ENCODE measurements around the gene PLSCR1. TPM values are rescaled to one million over a fixed set of nuclear protein-coding genes. Genes with fewer than 3 reads are reported as not detected.

PLSCR1 gene
- 222 and 229 TPM in 2 replicates for total RNA-seq

- intact Hi-C loops (cut with micrococcal nuclease), result loop anchor here (1.0 kb wide), 6 partner anchors 26 to 75 kb away; partner anchors contain the start of gene PLSCR2
These were observed at the start of gene PLSCR1 for GRCh38 chr3:146544002-146544928. Gene PLSCR1 (minus strand): TSS chr3:146544607. CDS start chr3:146536552, 8,055 bp downstream.

GRCh38 chr3:146593776-146594175 lies 49.4 kb upstream of the PLSCR1 start:
- intact Hi-C loops (cut with micrococcal nuclease), result loop anchor here (5.0 kb wide), 2 partner anchors 526 to 594 kb away; no protein-coding TSS in a partner anchor

GRCh38 chr3:146590521-146590920 lies 46.1 kb upstream of the PLSCR1 start:
- intact Hi-C loops (cut with micrococcal nuclease), result loop anchor here (1.0 to 5.0 kb wide), 4 partner anchors 46 to 597 kb away; partner anchors contain the start of gene PLSCR1

- intact Hi-C loops (cut with micrococcal nuclease), result loop anchor here (1.0 to 5.0 kb wide), 4 partner anchors 46 to 597 kb away; partner anchors contain the start of gene PLSCR1
These were observed 45.6 kb upstream of the PLSCR1 start for GRCh38 chr3:146589899-146590508.

- intact Hi-C loops (cut with micrococcal nuclease), result no loop called here
These were observed 40.7 kb upstream of the PLSCR1 start for GRCh38 chr3:146585156-146585555.

GRCh38 chr3:146581951-146582467 lies 37.6 kb upstream of the PLSCR1 start:
- intact Hi-C loops (cut with micrococcal nuclease), result no loop called here

GRCh38 chr3:146581080-146581601 lies 36.7 kb upstream of the PLSCR1 start:
- intact Hi-C loops (cut with micrococcal nuclease), result no loop called here

- intact Hi-C loops (cut with micrococcal nuclease), result loop anchor here (1.0 to 5.0 kb wide), 6 partner anchors 33 to 512 kb away; partner anchors contain the start of gene PLSCR1
These were observed 33.3 kb upstream of the PLSCR1 start for GRCh38 chr3:146577662-146578061.

GRCh38 chr3:146575636-146576035 lies 31.2 kb upstream of the PLSCR1 start:
- intact Hi-C loops (cut with micrococcal nuclease), result loop anchor here (5.0 kb wide), 1 partner anchor 178 kb away; no protein-coding TSS in a partner anchor

GRCh38 chr3:146574173-146574572 lies 29.8 kb upstream of the PLSCR1 start:
- intact Hi-C loops (cut with micrococcal nuclease), result no loop called here

- intact Hi-C loops (cut with micrococcal nuclease), result no loop called here
These were observed 24.9 kb upstream of the PLSCR1 start for GRCh38 chr3:146569314-146569713.

GRCh38 chr3:146566138-146566537 lies 21.7 kb upstream of the PLSCR1 start:
- intact Hi-C loops (cut with micrococcal nuclease), result no loop called here

- intact Hi-C loops (cut with micrococcal nuclease), result no loop called here
These were observed 17.5 kb upstream of the PLSCR1 start for GRCh38 chr3:146561879-146562278.

- intact Hi-C loops (cut with micrococcal nuclease), result no loop called here
These were observed 17.1 kb upstream of the PLSCR1 start for GRCh38 chr3:146561463-146561862.

- intact Hi-C loops (cut with micrococcal nuclease), result no loop called here
These were observed 16.3 kb upstream of the PLSCR1 start for GRCh38 chr3:146560678-146561077.

GRCh38 chr3:146559388-146559787 lies 15.0 kb upstream of the PLSCR1 start:
- intact Hi-C loops (cut with micrococcal nuclease), result no loop called here

GRCh38 chr3:146558781-146559180 lies 14.4 kb upstream of the PLSCR1 start:
- intact Hi-C loops (cut with micrococcal nuclease), result no loop called here

- intact Hi-C loops (cut with micrococcal nuclease), result no loop called here
These were observed 13.3 kb upstream of the PLSCR1 start for GRCh38 chr3:146557745-146558144.

GRCh38 chr3:146555311-146555710 lies 10.9 kb upstream of the PLSCR1 start:
- intact Hi-C loops (cut with micrococcal nuclease), result loop anchor here (2.0 kb wide), 1 partner anchor 15 kb away; no protein-coding TSS in a partner anchor

GRCh38 chr3:146554151-146554760 lies 9.8 kb upstream of the PLSCR1 start:
- intact Hi-C loops (cut with micrococcal nuclease), result loop anchor here (2.0 kb wide), 1 partner anchor 13 kb away; no protein-coding TSS in a partner anchor
